Left cardiac atrium (tissue), 2 donors: ENCODE data around the gene TCP11L1. TPM values are rescaled to one million over a fixed set of nuclear protein-coding genes. Genes with fewer than 3 reads are reported as not detected.

Experiments
- total RNA-seq, 2 donors: library from RNA; stranded (reverse); fragmentation: NEBNext Ultra II Directional; extraction: Animal tissue kit (Norgen Biotek cat#: 25700); gene quantifications; one replicate each; pipeline ENCODE4 v1.2.1, GENCODE V29; 2021
- donor health status: DM: no; HTN: yes; CAD: no; lungs with severe emphysema.
- donor health status: DM: yes; HTN: yes; CAD: no.

The TCP11L1 gene
- total RNA-seq, 2 donors from 2014 or later, result 9.7 to 9.8 TPM

Other genes starting within 250 kb of the TCP11L1 start
- gene CCDC73, start 244.9 kb upstream of the TCP11L1 start, total RNA-seq, result not detected
- gene PRRG4, start 209.6 kb upstream of the TCP11L1 start, total RNA-seq, result 1 to 10 TPM in 1 of 2 donors, under 1 TPM in 1; 0.92 to 1.0 TPM
- 10 to 100 TPM; 17.0 to 18.3 TPM for gene QSER1, start 146.8 kb upstream of the TCP11L1 start, total RNA-seq
- gene DEPDC7, start 23.7 kb upstream of the TCP11L1 start, total RNA-seq, result under 1 TPM; 0.41 to 0.42 TPM
- gene CSTF3, start 121.9 kb downstream of the TCP11L1 start, total RNA-seq, result 10 to 100 TPM; 14.0 to 15.8 TPM
- 100 to 1,000 TPM; 202 to 226 TPM for gene HIPK3, start 217.8 kb downstream of the TCP11L1 start, total RNA-seq